Vagina (tissue), 2 donors: ENCODE data around the gene KCTD1.

Source experiments
- CTCF ChIP-seq, 3 experiments: fragments of 450-650 bp in 2 of 3; fragments of 200-600 bp in 1 of 3; sonication (generic) in 1 of 3; IDR thresholded peaks; one replicate each; pipeline ENCODE4 v1.5.1; 2017 to 2019; ENCODE audit warnings: antibody characterized with exemption in 3 of 3, mild to moderate bottlenecking in 2 of 3, moderate library complexity in 2 of 3
- POLR2A ChIP-seq, 2 donors: fragments of 450-650 bp; IDR thresholded peaks; one replicate each; pipeline ENCODE4 v1.6.1; 2017; ENCODE audit warnings: antibody characterized with exemption in 2 of 2, mild to moderate bottlenecking in 2 of 2, moderate library complexity in 2 of 2
- POLR2AphosphoS5 ChIP-seq, 2 donors: sonication (generic); formaldehyde crosslinking; IDR thresholded peaks; one replicate each; pipeline ENCODE4 v1.9.0; 2017; ENCODE audit warnings: antibody characterized with exemption in 2 of 2, mild to moderate bottlenecking in 2 of 2, low read depth in 1 of 2; ENCODE audit not compliant: insufficient read depth in 1 of 2

DNA sequence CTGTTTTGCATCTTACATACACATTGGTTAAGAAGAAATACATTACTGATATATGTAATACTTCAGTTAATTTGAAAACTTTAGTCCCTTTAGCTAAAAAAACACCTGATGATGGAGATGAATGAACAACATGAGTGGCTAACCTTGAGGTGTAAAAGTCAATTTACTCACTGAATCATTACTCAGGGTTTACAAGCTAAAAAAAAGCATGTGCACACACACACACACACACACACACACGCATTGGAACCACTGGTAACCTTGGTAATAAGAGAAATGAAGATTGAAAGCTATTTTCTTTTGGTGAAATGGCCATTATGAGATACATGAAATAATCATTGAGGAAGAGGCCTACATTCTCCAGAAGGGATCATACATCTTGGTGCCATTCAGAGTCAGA is 51.8 kb downstream of the KCTD1 start:
- TF ChIP-seq CTCF (IDR thresholded peaks at IDR 0.05): no peak
- no peak for TF ChIP-seq POLR2A (IDR thresholded peaks at IDR 0.05)
- no peak for TF ChIP-seq POLR2AphosphoS5 (IDR thresholded peaks at IDR 0.05; ENCODE audit: insufficient read depth in 1 of 2, low read depth in 1 of 2)
